HepG2 (cell line): ENCODE results near the gene HNRNPC.

ENCODE experiments used
- MAZ ChIP-seq, 2 experiments: sonication (generic) in 1 of 2; formaldehyde crosslinking in 1 of 2; IDR thresholded peaks; 2 replicates each; pipeline versions ENCODE4 v1.5.0 to v1.6.1; 2012 to 2020; ENCODE audit warnings: low read depth in 2 of 2, mild to moderate bottlenecking in 2 of 2, borderline replicate concordance in 1 of 2, improper control_type of control experiment in 1 of 2, low read length in 1 of 2, missing genetic modification reagents in 1 of 2, moderate library complexity in 1 of 2
- NFE2L1 ChIP-seq: sonication (generic); formaldehyde crosslinking; IDR thresholded peaks from 2 replicates; pipeline ENCODE4 v1.4.0; 2020; ENCODE audit warnings: missing genetic modification reagents, mild to moderate bottlenecking, borderline replicate concordance
- SIX4 ChIP-seq: sonication (generic); formaldehyde crosslinking; IDR thresholded peaks from 2 replicates; pipeline ENCODE4 v1.4.0; 2020; ENCODE audit warnings: missing genetic modification reagents
- UBTF ChIP-seq: sonication (generic); formaldehyde crosslinking; IDR thresholded peaks from 2 replicates; pipeline ENCODE4 v1.4.0; 2020; ENCODE audit warnings: mild to moderate bottlenecking, missing genetic modification reagents
- ZNF24 ChIP-seq: fragments of 450-650 bp; IDR thresholded peaks from 2 replicates; pipeline ENCODE4 v1.6.1; 2017; ENCODE audit warnings: antibody characterized with exemption, mild to moderate bottlenecking
- ZNF432 ChIP-seq: sonication (generic); formaldehyde crosslinking; IDR thresholded peaks from 2 replicates; pipeline ENCODE4 v1.5.0; 2020; ENCODE audit warnings: missing genetic modification reagents, mild to moderate bottlenecking, borderline replicate concordance
- TF ChIP-seq, protein P1 (sequence below): sonication (generic); formaldehyde crosslinking; IDR thresholded peaks from 2 replicates; pipeline ENCODE4 v1.5.0; 2020; ENCODE audit warnings: mild to moderate bottlenecking, missing genetic modification reagents, moderate library complexity

GRCh38 chr14:21194597-21194996 lies 74.6 kb downstream of the HNRNPC start:
- TF ChIP-seq MAZ (IDR thresholded peaks at IDR 0.05; ENCODE audit: borderline replicate concordance, low read depth, low read length) (no peak), MAZ (CRISPR knock-in tag; IDR thresholded peaks at IDR 0.05; ENCODE audit: low read depth) (no peak), ZNF432 (CRISPR knock-in tag) (no peak), NFE2L1 (CRISPR knock-in tag) (no peak), UBTF (CRISPR knock-in tag) (no peak), ZNF24 (no peak), SIX4 (CRISPR knock-in tag) (no peak)
- TF ChIP-seq, protein P1, sequence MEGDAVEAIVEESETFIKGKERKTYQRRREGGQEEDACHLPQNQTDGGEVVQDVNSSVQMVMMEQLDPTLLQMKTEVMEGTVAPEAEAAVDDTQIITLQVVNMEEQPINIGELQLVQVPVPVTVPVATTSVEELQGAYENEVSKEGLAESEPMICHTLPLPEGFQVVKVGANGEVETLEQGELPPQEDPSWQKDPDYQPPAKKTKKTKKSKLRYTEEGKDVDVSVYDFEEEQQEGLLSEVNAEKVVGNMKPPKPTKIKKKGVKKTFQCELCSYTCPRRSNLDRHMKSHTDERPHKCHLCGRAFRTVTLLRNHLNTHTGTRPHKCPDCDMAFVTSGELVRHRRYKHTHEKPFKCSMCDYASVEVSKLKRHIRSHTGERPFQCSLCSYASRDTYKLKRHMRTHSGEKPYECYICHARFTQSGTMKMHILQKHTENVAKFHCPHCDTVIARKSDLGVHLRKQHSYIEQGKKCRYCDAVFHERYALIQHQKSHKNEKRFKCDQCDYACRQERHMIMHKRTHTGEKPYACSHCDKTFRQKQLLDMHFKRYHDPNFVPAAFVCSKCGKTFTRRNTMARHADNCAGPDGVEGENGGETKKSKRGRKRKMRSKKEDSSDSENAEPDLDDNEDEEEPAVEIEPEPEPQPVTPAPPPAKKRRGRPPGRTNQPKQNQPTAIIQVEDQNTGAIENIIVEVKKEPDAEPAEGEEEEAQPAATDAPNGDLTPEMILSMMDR: no peak
